ENCODE data around the gene IFTAP. TPM values are rescaled to one million over a fixed set of nuclear protein-coding genes. Genes with fewer than 3 reads are reported as not detected.

The IFTAP gene
- total and polyA plus RNA-seq, 2 donors (not counting 3 experiments of a cell fraction or from before 2014, with no cell fraction given), result 15.8 to 19.6 TPM

GRCh38 chr11:36588099-36588498 lies 6.2 kb upstream of the IFTAP start:
- H3K4me3 ChIP-seq (replicated peaks in 1 of 3; ENCODE audit: insufficient read depth in 1 of 3, low read depth in 1 of 3, low read length in 3 of 3), result no peak overlapping the region
- DNase-seq (ENCODE audit: low read depth, low spot score) (no peak), FAIRE-seq (no peak)
- no peaks in the 10 kb centered on the region for H3K9me1 ChIP-seq (replicated peaks; ENCODE audit: control insufficient read depth, extremely low read depth, insufficient read depth, low read length)
- H3K9me3 ChIP-seq (replicated peaks; ENCODE audit: control insufficient read depth, insufficient read depth, low read length), result no peaks in the 10 kb centered on the region
- CTCF ChIA-PET, result interaction anchor here (0.7 to 1.0 kb wide), 3 partner anchors 17 to 159 kb away, joined by 3 read pairs; no protein-coding TSS in a partner anchor
- no peak overlapping the region for H3K4me2 ChIP-seq (ENCODE audit: insufficient read depth, low read length)
- no peaks in the 10 kb centered on the region for H3K4me1 ChIP-seq (ENCODE audit: control insufficient read depth, extremely low read depth, insufficient read depth, low read length)
- no TSS peak for BruUV-seq (replicated peaks)
- H3K79me2 ChIP-seq (ENCODE audit: control insufficient read depth, insufficient read depth, low read length), result no peaks in the 10 kb centered on the region
- H3K36me3 ChIP-seq (ENCODE audit: control insufficient read depth in 2 of 2, extremely low read depth in 1 of 2, insufficient read depth in 2 of 2, low read length in 2 of 2), result no peaks in the 10 kb centered on the region
- intact Hi-C loops (cut with micrococcal nuclease) (no loop called here), dilution Hi-C loops (cut with MboI; ENCODE audit: extremely low pct_ligation_motif_present, low sequenced_read_pairs) (no loop called here)
- H2AFZ ChIP-seq (ENCODE audit: low read depth, low read length), result no peak overlapping the region
- H3K27me3 ChIP-seq (ENCODE audit: control insufficient read depth in 2 of 2, insufficient read depth in 2 of 2, low read length in 2 of 2), result peaks cover 6 to 25% of the 10 kb centered on the region in 2 experiments
- no peak overlapping the region for H3K27ac ChIP-seq (ENCODE audit: insufficient read depth, low read depth, low read length)
- no peak overlapping the region for H3K9ac ChIP-seq (replicated peaks; ENCODE audit: extremely low read depth, insufficient read depth, low read length)
- POLR2A ChIA-PET, result no interaction called here
- TF ChIP-seq MYC (IDR thresholded peaks at IDR 0.05; ENCODE audit: low read depth, low read length), result no peak
- TF ChIP-seq POLR2A (IDR thresholded peaks at IDR 0.05; ENCODE audit: low read depth, low read length), result no peak
- TF ChIP-seq, protein P1, sequence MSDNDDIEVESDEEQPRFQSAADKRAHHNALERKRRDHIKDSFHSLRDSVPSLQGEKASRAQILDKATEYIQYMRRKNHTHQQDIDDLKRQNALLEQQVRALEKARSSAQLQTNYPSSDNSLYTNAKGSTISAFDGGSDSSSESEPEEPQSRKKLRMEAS (IDR thresholded peaks at IDR 0.05; ENCODE audit: insufficient read depth, insufficient read length), result no peak
- no peak for TF ChIP-seq EZH2 (IDR thresholded peaks at IDR 0.05; ENCODE audit: borderline replicate concordance, low read depth, low read length, severe bottlenecking)
- TF ChIP-seq, protein P2, sequence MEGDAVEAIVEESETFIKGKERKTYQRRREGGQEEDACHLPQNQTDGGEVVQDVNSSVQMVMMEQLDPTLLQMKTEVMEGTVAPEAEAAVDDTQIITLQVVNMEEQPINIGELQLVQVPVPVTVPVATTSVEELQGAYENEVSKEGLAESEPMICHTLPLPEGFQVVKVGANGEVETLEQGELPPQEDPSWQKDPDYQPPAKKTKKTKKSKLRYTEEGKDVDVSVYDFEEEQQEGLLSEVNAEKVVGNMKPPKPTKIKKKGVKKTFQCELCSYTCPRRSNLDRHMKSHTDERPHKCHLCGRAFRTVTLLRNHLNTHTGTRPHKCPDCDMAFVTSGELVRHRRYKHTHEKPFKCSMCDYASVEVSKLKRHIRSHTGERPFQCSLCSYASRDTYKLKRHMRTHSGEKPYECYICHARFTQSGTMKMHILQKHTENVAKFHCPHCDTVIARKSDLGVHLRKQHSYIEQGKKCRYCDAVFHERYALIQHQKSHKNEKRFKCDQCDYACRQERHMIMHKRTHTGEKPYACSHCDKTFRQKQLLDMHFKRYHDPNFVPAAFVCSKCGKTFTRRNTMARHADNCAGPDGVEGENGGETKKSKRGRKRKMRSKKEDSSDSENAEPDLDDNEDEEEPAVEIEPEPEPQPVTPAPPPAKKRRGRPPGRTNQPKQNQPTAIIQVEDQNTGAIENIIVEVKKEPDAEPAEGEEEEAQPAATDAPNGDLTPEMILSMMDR (IDR thresholded peaks at IDR 0.05; ENCODE audit: extremely low read depth in 1 of 2, insufficient read depth in 1 of 2, low read depth in 1 of 2, low read length in 2 of 2), result no peak
- no peak for TF ChIP-seq POLR2AphosphoS5 (IDR thresholded peaks at IDR 0.05; ENCODE audit: insufficient read depth, low read depth, low read length)
- no peak for TF ChIP-seq GATA2 (IDR thresholded peaks at IDR 0.05; ENCODE audit: insufficient read depth, insufficient read length, low read depth, low read length)
- no peak for TF ChIP-seq JUN (IDR thresholded peaks at IDR 0.05; ENCODE audit: borderline replicate concordance, insufficient read depth, insufficient read length, low read depth)
- TF ChIP-seq FOS (IDR thresholded peaks at IDR 0.05; ENCODE audit: borderline replicate concordance, insufficient read depth, low read length), result no peak
- no peaks in the 10 kb centered on the region for H4K20me1 ChIP-seq (replicated peaks; ENCODE audit: control insufficient read depth, extremely low read depth, insufficient read depth, low read length)

All from endothelial cell of umbilical vein (primary cell).